Colonic mucosa (tissue), 4 donors: ENCODE results near the gene FAR2. TPM values are rescaled to one million over a fixed set of nuclear protein-coding genes. Genes with fewer than 3 reads are reported as not detected.

ENCODE experiments used
- DNase-seq: peaks from one replicate; pipeline ENCODE4 v3.0.0-alpha.2; 2020
- H3K27ac ChIP-seq: fragments of 200-600 bp; one replicate; pipeline ENCODE4 v1.8.0; 2021
- H3K27me3 ChIP-seq: fragments of 200-600 bp; one replicate; pipeline ENCODE4 v1.8.0; 2021
- H3K36me3 ChIP-seq: fragments of 200-600 bp; one replicate; pipeline ENCODE4 v1.8.0; 2021
- H3K4me1 ChIP-seq: fragments of 200-600 bp; one replicate; pipeline ENCODE4 v1.8.0; 2021; ENCODE audit warnings: mild to moderate bottlenecking
- H3K4me3 ChIP-seq: fragments of 200-600 bp; one replicate; pipeline ENCODE4 v1.8.0; 2021
- H3K9ac ChIP-seq, 2 donors: one replicate each; pipeline ENCODE4 v1.7.0; 2013; ENCODE audit warnings: control low read depth in 2 of 2, low read depth in 2 of 2, low read length in 2 of 2
- H3K9me3 ChIP-seq: fragments of 200-600 bp; one replicate; pipeline ENCODE4 v1.8.0; 2021
- intact Hi-C: fragments of 100-400 bp; cut with DNase I; formaldehyde crosslinking; loops from one replicate; pipeline ENCODE4 v1.14.1; 2022
- total RNA-seq, 2 donors: library from RNA; stranded (reverse); fragmentation: NEBNext Ultra II Directional in 1 of 2; extraction: Animal tissue kit (Norgen Biotek cat#: 25700) in 1 of 2; gene quantifications; one replicate each; pipeline ENCODE4 v1.2.1, GENCODE V29; 2021
- TF ChIP-seq, protein P1 (sequence below): fragments of 200-600 bp; IDR thresholded peaks from one replicate; pipeline ENCODE4 v1.8.0; 2022; ENCODE audit warnings: antibody characterized with exemption, mild to moderate bottlenecking
- donor health status: healthy.
- donor health status: DM: no; HTN: no; CAD: no.
- donor health status: DM: no; HTN: no; CAD: no.

FAR2 gene
- total RNA-seq, 2 donors from 2014 or later = 67.4 to 83.6 TPM

DNA sequence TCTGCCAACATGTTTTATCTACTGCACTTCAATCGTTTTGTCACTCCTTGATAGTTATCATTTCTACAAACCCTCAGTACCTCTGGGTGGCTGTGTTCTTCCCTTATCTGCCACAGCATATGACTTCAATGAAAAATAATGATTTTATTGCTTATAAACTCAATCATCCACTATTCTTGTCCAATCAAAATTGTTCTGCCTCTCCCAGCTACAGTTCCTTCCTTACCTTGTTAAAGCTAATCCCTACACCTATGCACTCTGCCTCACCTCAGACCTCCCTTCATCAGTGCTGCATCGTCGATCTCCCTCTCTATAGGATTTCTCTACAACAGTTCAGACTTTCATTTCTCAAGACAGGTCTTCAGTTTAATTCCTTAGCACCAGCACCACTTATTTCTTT, 173.1 kb downstream of the FAR2 start:
- DNase-seq = no peak
- Histone ChIP-seq H3K27ac (no peak overlapping the region), H3K36me3 (no peaks in the 10 kb centered on the region), H3K9me3 (no peaks in the 10 kb centered on the region), H3K4me3 (no peak overlapping the region), H3K4me1 (no peaks in the 10 kb centered on the region), H3K9ac (no peak overlapping the region), H3K27me3 (no peaks in the 10 kb centered on the region)
- intact Hi-C loops = no loop called here
- TF ChIP-seq, protein P1, sequence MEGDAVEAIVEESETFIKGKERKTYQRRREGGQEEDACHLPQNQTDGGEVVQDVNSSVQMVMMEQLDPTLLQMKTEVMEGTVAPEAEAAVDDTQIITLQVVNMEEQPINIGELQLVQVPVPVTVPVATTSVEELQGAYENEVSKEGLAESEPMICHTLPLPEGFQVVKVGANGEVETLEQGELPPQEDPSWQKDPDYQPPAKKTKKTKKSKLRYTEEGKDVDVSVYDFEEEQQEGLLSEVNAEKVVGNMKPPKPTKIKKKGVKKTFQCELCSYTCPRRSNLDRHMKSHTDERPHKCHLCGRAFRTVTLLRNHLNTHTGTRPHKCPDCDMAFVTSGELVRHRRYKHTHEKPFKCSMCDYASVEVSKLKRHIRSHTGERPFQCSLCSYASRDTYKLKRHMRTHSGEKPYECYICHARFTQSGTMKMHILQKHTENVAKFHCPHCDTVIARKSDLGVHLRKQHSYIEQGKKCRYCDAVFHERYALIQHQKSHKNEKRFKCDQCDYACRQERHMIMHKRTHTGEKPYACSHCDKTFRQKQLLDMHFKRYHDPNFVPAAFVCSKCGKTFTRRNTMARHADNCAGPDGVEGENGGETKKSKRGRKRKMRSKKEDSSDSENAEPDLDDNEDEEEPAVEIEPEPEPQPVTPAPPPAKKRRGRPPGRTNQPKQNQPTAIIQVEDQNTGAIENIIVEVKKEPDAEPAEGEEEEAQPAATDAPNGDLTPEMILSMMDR = no peak

DNA sequence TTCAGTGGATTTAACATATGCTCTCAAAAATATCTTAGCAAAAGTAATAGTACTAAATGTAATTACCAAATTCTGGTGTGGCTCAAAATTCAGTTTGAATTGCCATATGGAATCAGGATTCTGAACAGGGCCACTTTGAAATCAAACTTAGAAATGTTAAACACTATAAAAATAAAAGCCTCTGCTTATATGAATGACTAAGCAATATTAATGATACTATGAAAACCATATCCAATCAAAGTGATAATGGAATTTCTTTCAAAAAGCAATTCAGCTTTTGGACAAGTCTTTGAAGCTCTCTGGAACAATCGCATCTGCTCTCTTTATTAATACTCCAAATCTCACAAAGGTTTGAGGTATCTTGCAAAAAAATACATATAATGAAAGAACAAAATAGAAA, 180.3 kb downstream of the FAR2 start:
- TF ChIP-seq, protein P1 = no peak
- intact Hi-C loops = no loop called here
- Histone ChIP-seq H3K4me3 (no peak overlapping the region), H3K27me3 (no peaks in the 10 kb centered on the region), H3K27ac (no peak overlapping the region), H3K9me3 (no peaks in the 10 kb centered on the region), H3K9ac (no peak overlapping the region), H3K36me3 (no peaks in the 10 kb centered on the region), H3K4me1 (no peaks in the 10 kb centered on the region)
- no peak for DNase-seq

DNA sequence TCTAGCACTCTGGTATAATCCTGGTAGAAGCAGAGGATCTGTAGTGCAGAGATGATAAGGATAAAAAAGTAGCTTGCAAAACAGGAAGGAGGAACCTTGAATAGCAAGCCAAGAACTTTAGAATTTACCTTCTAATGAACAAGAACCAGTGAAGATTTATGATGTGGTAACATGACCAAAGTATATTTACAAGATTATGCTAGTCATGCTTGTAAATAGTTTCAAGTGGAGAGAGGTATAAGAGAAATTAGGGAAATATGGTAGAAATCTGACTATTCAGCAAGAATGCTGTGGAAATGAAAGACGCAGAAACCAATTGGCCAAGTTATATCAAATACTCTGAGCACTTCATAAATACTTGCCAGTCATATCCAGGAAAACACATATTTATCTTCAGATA, 184.1 kb downstream of the FAR2 start:
- DNase-seq = no peak
- Histone ChIP-seq H3K4me1 (no peaks in the 10 kb centered on the region), H3K27me3 (no peaks in the 10 kb centered on the region), H3K27ac (no peak overlapping the region), H3K36me3 (no peaks in the 10 kb centered on the region), H3K4me3 (no peak overlapping the region), H3K9ac (no peak overlapping the region), H3K9me3 (no peaks in the 10 kb centered on the region)
- TF ChIP-seq, protein P1 = no peak
- intact Hi-C loops = no loop called here

DNA sequence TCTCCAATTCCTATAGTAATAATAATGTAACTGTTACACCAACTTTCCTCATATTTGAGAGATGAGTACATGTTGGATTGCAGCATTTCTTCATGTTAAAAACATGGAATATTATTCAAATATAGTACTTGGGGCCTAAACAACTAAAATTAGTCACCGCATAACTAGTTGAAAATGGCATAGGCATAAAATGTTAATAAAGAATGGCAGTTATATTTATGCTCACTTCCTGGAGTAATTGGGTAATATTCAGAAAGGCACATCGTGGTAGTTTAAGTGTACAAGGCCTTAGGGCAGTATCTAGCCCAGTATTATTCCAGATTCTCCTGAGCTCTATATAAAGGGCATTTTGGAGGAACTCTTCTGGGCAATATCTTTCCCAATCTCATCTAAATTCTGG, 185.9 kb downstream of the FAR2 start:
- H3K36me3 ChIP-seq = no peaks in the 10 kb centered on the region
- no peak for DNase-seq
- no peaks in the 10 kb centered on the region for H3K27me3 ChIP-seq
- H3K4me3 ChIP-seq = no peak overlapping the region
- H3K9me3 ChIP-seq = no peaks in the 10 kb centered on the region
- no peak overlapping the region for H3K27ac ChIP-seq
- TF ChIP-seq, protein P1 = no peak
- H3K4me1 ChIP-seq = no peaks in the 10 kb centered on the region
- intact Hi-C loops = no loop called here
- H3K9ac ChIP-seq = no peak overlapping the region

DNA sequence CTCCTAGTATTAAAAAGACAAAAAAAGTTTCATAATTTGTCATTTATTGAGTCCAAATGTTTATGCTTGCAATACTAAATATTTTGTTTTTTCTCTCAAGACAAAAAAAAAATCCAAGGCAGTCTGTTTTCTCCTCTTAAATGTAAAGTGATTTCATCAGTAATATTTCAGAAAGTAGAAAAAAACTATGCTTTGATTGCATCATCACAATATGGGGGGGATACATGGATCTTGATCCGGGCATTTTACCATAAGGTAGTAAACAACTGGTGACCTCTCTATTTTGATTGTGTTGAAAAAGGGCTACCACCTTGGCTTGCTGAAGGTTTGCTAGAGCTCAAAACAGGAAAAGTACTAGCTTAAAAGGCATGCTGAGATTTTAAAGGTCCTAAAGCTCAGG, 188.2 kb downstream of the FAR2 start:
- intact Hi-C loops = no loop called here
- TF ChIP-seq, protein P1 = no peak

More for the DNA sequence above, 188.2 kb downstream of the FAR2 start:
- Histone ChIP-seq H3K27ac (no peak overlapping the region), H3K36me3 (no peaks in the 10 kb centered on the region), H3K4me1 (no peaks in the 10 kb centered on the region), H3K9ac (no peak overlapping the region), H3K27me3 (no peaks in the 10 kb centered on the region), H3K4me3 (no peak overlapping the region), H3K9me3 (no peaks in the 10 kb centered on the region)
- no peak for DNase-seq
